Vagina (tissue), 2 donors: Measurements from ENCODE around the gene FAM177B.

Experiments
- CTCF ChIP-seq, 3 experiments: fragments of 450-650 bp in 2 of 3; fragments of 200-600 bp in 1 of 3; sonication (generic) in 1 of 3; IDR thresholded peaks; one replicate each; pipeline ENCODE4 v1.5.1; 2017 to 2019; ENCODE audit warnings: antibody characterized with exemption in 3 of 3, mild to moderate bottlenecking in 2 of 3, moderate library complexity in 2 of 3
- POLR2A ChIP-seq, 2 donors: fragments of 450-650 bp; IDR thresholded peaks; one replicate each; pipeline ENCODE4 v1.6.1; 2017; ENCODE audit warnings: antibody characterized with exemption in 2 of 2, mild to moderate bottlenecking in 2 of 2, moderate library complexity in 2 of 2
- POLR2AphosphoS5 ChIP-seq, 2 donors: sonication (generic); formaldehyde crosslinking; IDR thresholded peaks; one replicate each; pipeline ENCODE4 v1.9.0; 2017; ENCODE audit warnings: antibody characterized with exemption in 2 of 2, mild to moderate bottlenecking in 2 of 2, low read depth in 1 of 2; ENCODE audit not compliant: insufficient read depth in 1 of 2

- TF ChIP-seq POLR2A (IDR thresholded peaks at IDR 0.05): no peak
- TF ChIP-seq CTCF (IDR thresholded peaks at IDR 0.05): no peak
- no peak for TF ChIP-seq POLR2AphosphoS5 (IDR thresholded peaks at IDR 0.05; ENCODE audit: insufficient read depth in 1 of 2, low read depth in 1 of 2)
These were observed 53.1 kb downstream of the FAM177B start for GRCh38 chr1:222790115-222790514.
